Left cardiac atrium (tissue), 4 donors: Measurements from ENCODE around the gene XPNPEP2. TPM values are rescaled to one million over a fixed set of nuclear protein-coding genes. Genes with fewer than 3 reads are reported as not detected.

Source experiments
- ATAC-seq, 2 donors: fragments of 200-7000 bp; cut with Tn5 transposase; one replicate each; pipeline ENCODE4 v1.9.1; 2020; ENCODE audit warnings: mild to moderate bottlenecking in 2 of 2, moderate library complexity in 2 of 2
- DNase-seq: peaks from one replicate; pipeline ENCODE4 v3.0.0-alpha.2; 2020
- intact Hi-C, 2 donors: fragments of 100-400 bp; cut with DNase I; formaldehyde crosslinking; loops; one replicate each; pipeline versions ENCODE4 v1.14.1 to v1.15.1; 2022 to 2023
- total RNA-seq, 2 donors: library from RNA; stranded (reverse); fragmentation: NEBNext Ultra II Directional; extraction: Animal tissue kit (Norgen Biotek cat#: 25700); gene quantifications; one replicate each; pipeline ENCODE4 v1.2.1, GENCODE V29; 2021
- donor health status: DM: no; HTN: yes; CAD: no.
- donor health status: DM: no; HTN: yes; CAD: no; lungs with severe emphysema.
- donor health status: DM: yes; HTN: yes; CAD: no.
- donor health status: Dilated cardiomyopathy.

The XPNPEP2 gene
- total RNA-seq, 2 donors from 2014 or later, result 2.0 to 2.5 TPM

GRCh38 chrX:129790146-129790545 lies 51.4 kb downstream of the XPNPEP2 start:
- intact Hi-C loops, result no loop called here

GRCh38 chrX:129790808-129791207 lies 52.0 kb downstream of the XPNPEP2 start:
- DNase-seq (no peak), ATAC-seq (no peak)
- intact Hi-C loops, result no loop called here

More at GRCh38 chrX:129790146-129790545, 51.4 kb downstream of the XPNPEP2 start:
- no peak for DNase-seq
- ATAC-seq, result no peak

GRCh38 chrX:129791336-129791735 lies 52.6 kb downstream of the XPNPEP2 start:
- ATAC-seq (no peak), DNase-seq (no peak)
- intact Hi-C loops, result no loop called here

GRCh38 chrX:129791961-129792570 lies 53.3 kb downstream of the XPNPEP2 start:
- intact Hi-C loops, result no loop called here
- ATAC-seq (no peak), DNase-seq (no peak)

GRCh38 chrX:129792586-129793291 lies 54.0 kb downstream of the XPNPEP2 start:
- DNase-seq (no peak), ATAC-seq (no peak)
- intact Hi-C loops, result no loop called here

- intact Hi-C loops, result no loop called here
- ATAC-seq, result no peak
- no peak for DNase-seq
These were observed 54.9 kb downstream of the XPNPEP2 start for GRCh38 chrX:129793604-129794191.

GRCh38 chrX:129795584-129795983 lies 56.8 kb downstream of the XPNPEP2 start:
- intact Hi-C loops, result no loop called here
- DNase-seq (no peak), ATAC-seq (no peak)

GRCh38 chrX:129797251-129797906 lies 58.6 kb downstream of the XPNPEP2 start:
- DNase-seq (no peak), ATAC-seq (no peak)
- intact Hi-C loops, result no loop called here

- no peak for DNase-seq
- no peak for ATAC-seq
These were observed 59.7 kb downstream of the XPNPEP2 start for GRCh38 chrX:129798456-129798855.

GRCh38 chrX:129798888-129799287 lies 60.1 kb downstream of the XPNPEP2 start:
- intact Hi-C loops, result no loop called here
- ATAC-seq, result no peak
- DNase-seq, result no peak

More at GRCh38 chrX:129798456-129798855, 59.7 kb downstream of the XPNPEP2 start:
- intact Hi-C loops, result no loop called here

GRCh38 chrX:129800186-129800585 lies 61.4 kb downstream of the XPNPEP2 start:
- DNase-seq (no peak), ATAC-seq (no peak)
- intact Hi-C loops, result no loop called here

GRCh38 chrX:129802863-129803262 lies 64.1 kb downstream of the XPNPEP2 start:
- ATAC-seq (no peak), DNase-seq (no peak)
- intact Hi-C loops, result no loop called here

- DNase-seq (no peak), ATAC-seq (no peak)
- intact Hi-C loops, result no loop called here
These were observed 66.0 kb downstream of the XPNPEP2 start for GRCh38 chrX:129804806-129805205.

- DNase-seq (no peak), ATAC-seq (no peak)
- intact Hi-C loops, result no loop called here
These were observed 69.5 kb downstream of the XPNPEP2 start for GRCh38 chrX:129808158-129808828.

- no peak for DNase-seq
- no peak for ATAC-seq
- intact Hi-C loops, result no loop called here
These were observed 70.3 kb downstream of the XPNPEP2 start for GRCh38 chrX:129808829-129809796.

- ATAC-seq (no peak), DNase-seq (no peak)
- intact Hi-C loops, result no loop called here
These were observed 75.0 kb downstream of the XPNPEP2 start for GRCh38 chrX:129813662-129814368.

- intact Hi-C loops, result no loop called here
- no peak for ATAC-seq
- no peak for DNase-seq
These were observed 79.3 kb downstream of the XPNPEP2 start for GRCh38 chrX:129818123-129818522.
